GM06990 (cell line): ENCODE data around the gene ORMDL3.

ENCODE experiments used
- DNase-seq: peaks from one replicate; pipeline ENCODE4 v3.0.0-alpha.2; 2011; ENCODE audit not compliant: insufficient read length; ENCODE audit errors: extremely low read depth
- H3K27me3 ChIP-seq: replicated peaks from 2 replicates; pipeline ENCODE4 v1.6.0; 2011; ENCODE audit warnings: low read length; ENCODE audit not compliant: control insufficient read depth, insufficient read depth
- H3K36me3 ChIP-seq: 2 replicates; pipeline ENCODE4 v1.5.1; 2011; ENCODE audit warnings: low read length; ENCODE audit not compliant: control insufficient read depth, insufficient read depth
- H3K4me3 ChIP-seq: replicated peaks from 2 replicates; pipeline ENCODE4 v1.5.1; 2011; ENCODE audit warnings: low read depth, mild to moderate bottlenecking, control low read depth, low read length
- CTCF ChIP-seq: IDR thresholded peaks from 2 replicates; pipeline ENCODE4 v1.5.1; 2011; ENCODE audit warnings: low read length, control low read depth, mild to moderate bottlenecking, inconsistent platforms; ENCODE audit not compliant: insufficient read depth, poor library complexity, severe bottlenecking

Gene ORMDL3

DNA sequence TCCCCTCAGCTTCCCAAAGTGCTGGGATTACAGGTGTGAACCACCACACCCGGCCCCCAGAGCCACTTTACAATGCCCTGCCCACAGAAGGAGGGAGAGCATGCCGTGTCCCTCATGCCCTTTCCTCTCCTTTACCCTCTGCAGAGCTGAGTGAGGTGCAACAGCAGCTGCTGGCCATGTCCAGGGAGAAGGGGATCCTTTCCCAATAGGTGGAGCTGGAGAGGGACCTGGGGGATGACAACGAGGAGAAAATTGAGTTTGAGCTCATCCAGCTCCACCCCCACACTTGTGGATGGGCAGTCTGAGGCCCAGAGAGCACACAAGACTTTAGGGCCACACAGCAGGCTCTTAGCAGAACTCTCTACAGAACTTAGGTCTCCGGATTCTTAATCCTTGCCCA lies 27.5 kb upstream of the ORMDL3 start:
- no peak for DNase-seq
- TF ChIP-seq CTCF: no peak
- no peak overlapping the region for H3K4me3 ChIP-seq
- H3K27me3 ChIP-seq: no peaks in the 10 kb centered on the region
- H3K36me3 ChIP-seq: no peaks in the 10 kb centered on the region

GRCh38 chr17:39953471-39953888 lies 26.1 kb upstream of the ORMDL3 start:
- TF ChIP-seq CTCF: no peak
- Histone ChIP-seq H3K4me3 (peak overlapping the region; percentile 47), H3K27me3 (no peaks in the 10 kb centered on the region), H3K36me3 (no peaks in the 10 kb centered on the region)
- no peak for DNase-seq

- H3K36me3 ChIP-seq: no peaks in the 10 kb centered on the region
- no peaks in the 10 kb centered on the region for H3K27me3 ChIP-seq
- TF ChIP-seq CTCF: no peak
- DNase-seq: peak; percentile 96
- H3K4me3 ChIP-seq: peak overlapping the region; percentile 54
Observed at GRCh38 chr17:39952680-39953470, 25.5 kb upstream of the ORMDL3 start.

GRCh38 chr17:39951924-39952679 lies 24.7 kb upstream of the ORMDL3 start:
- H3K4me3 ChIP-seq: peak overlapping the region; percentile 54
- TF ChIP-seq CTCF: no peak
- DNase-seq: no peak
- H3K36me3 ChIP-seq: no peaks in the 10 kb centered on the region
- H3K27me3 ChIP-seq: no peaks in the 10 kb centered on the region

GRCh38 chr17:39950871-39951348 lies 23.5 kb upstream of the ORMDL3 start:
- no peak for TF ChIP-seq CTCF
- no peak overlapping the region for H3K4me3 ChIP-seq
- H3K36me3 ChIP-seq: no peaks in the 10 kb centered on the region
- no peak for DNase-seq
- H3K27me3 ChIP-seq: no peaks in the 10 kb centered on the region
